Lower leg skin (tissue), 4 donors: ENCODE results near the gene SIRT5. TPM values are rescaled to one million over a fixed set of nuclear protein-coding genes. Genes with fewer than 3 reads are reported as not detected.
A peak's percentile ranks its signal among the peaks of the same experiment; 100 is the strongest.

ENCODE experiments used
- DNase-seq, 2 donors: peaks; one replicate each; pipeline ENCODE4 v3.0.0-alpha.2; 2019; ENCODE audit warnings: low spot score in 2 of 2
- H3K4me3 ChIP-seq: fragments of 200-600 bp; sonication (generic); 2 replicates; pipeline ENCODE4 v1.5.1; 2017; ENCODE audit warnings: mild to moderate bottlenecking, low read depth; ENCODE audit not compliant: poor library complexity, severe bottlenecking
- POLR2A ChIP-seq, 2 donors: fragments of 450-650 bp; IDR thresholded peaks; one replicate each; pipeline ENCODE4 v1.6.1; 2016 to 2017; ENCODE audit warnings: antibody characterized with exemption in 2 of 2, mild to moderate bottlenecking in 1 of 2, moderate library complexity in 1 of 2
- WGBS, 2 donors: methylation state at CpG; one replicate each; pipeline ENCODE4 v1.1.5; 2018; 5-methylcytosine and 5-hydroxymethylcytosine counted together
- intact Hi-C: fragments of 100-400 bp; cut with DNase I; formaldehyde crosslinking; loops from one replicate; pipeline ENCODE4 v1.15.0; 2023; ENCODE audit warnings: low total_unique reads
- total RNA-seq, 4 donors: library from RNA; depleted of rRNA; stranded (reverse); fragments of >200 nt; gene quantifications; one replicate each; pipeline ENCODE4 v1.1.0, GENCODE V29; 2016
- TF ChIP-seq, protein P1 (sequence below), 3 donors: fragments of 450-650 bp; IDR thresholded peaks; one replicate each; pipeline ENCODE4 v1.5.1; 2016; ENCODE audit warnings: antibody characterized with exemption in 3 of 3, mild to moderate bottlenecking in 3 of 3, moderate library complexity in 2 of 3

The SIRT5 gene
- total RNA-seq, 4 donors from 2014 or later, result 5.5 to 12.7 (median 5.9) TPM

DNA sequence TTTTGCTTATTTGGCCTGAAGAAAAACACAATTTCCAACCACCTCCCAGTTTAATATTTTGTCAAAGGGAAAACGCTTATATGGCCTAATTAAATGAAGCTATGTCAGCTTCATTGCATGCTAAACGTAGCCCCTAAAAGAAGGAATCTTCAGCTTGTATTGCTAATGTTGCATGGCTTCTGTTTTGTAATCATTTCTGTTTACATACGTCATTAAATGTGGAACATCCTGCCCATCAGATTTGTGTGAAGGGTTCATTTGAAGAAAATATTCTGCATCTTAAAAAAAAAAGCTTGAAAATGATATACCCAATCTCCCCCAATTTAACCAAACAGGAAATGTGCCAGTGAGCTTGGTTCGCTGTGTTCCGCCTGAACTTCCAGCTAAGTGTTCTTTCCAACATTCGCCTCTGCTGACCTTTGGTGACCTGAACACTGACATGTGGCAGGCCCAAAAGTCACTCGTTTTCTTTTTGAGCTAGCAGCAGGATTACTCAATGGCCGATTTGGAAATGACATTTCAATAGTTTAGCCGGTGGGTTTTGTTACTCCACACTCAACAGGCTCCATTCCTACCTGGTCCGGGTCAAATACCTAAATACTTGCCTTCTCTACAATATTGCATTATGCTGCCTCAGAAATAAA lies 12.7 kb upstream of the SIRT5 start:
- intact Hi-C loops, result no loop called here
- 72 to 87% methylated on average over 10 of the region's 10 CpGs for WGBS, 2 donors
- TF ChIP-seq POLR2A (IDR thresholded peaks at IDR 0.05), result no peak
- TF ChIP-seq, protein P1, sequence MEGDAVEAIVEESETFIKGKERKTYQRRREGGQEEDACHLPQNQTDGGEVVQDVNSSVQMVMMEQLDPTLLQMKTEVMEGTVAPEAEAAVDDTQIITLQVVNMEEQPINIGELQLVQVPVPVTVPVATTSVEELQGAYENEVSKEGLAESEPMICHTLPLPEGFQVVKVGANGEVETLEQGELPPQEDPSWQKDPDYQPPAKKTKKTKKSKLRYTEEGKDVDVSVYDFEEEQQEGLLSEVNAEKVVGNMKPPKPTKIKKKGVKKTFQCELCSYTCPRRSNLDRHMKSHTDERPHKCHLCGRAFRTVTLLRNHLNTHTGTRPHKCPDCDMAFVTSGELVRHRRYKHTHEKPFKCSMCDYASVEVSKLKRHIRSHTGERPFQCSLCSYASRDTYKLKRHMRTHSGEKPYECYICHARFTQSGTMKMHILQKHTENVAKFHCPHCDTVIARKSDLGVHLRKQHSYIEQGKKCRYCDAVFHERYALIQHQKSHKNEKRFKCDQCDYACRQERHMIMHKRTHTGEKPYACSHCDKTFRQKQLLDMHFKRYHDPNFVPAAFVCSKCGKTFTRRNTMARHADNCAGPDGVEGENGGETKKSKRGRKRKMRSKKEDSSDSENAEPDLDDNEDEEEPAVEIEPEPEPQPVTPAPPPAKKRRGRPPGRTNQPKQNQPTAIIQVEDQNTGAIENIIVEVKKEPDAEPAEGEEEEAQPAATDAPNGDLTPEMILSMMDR (IDR thresholded peaks at IDR 0.05), result no peak

GRCh38 chr6:13563009-13563408 lies 11.4 kb upstream of the SIRT5 start:
- no peak for TF ChIP-seq POLR2A (IDR thresholded peaks at IDR 0.05)
- TF ChIP-seq, protein P1 (IDR thresholded peaks at IDR 0.05), result no peak
- intact Hi-C loops, result no loop called here
- no peak for DNase-seq
- 87 to 97% methylated on average over 1 of the region's 1 CpG for WGBS, 2 donors
- H3K4me3 ChIP-seq, result no peak overlapping the region

More for the DNA sequence above, 12.7 kb upstream of the SIRT5 start:
- H3K4me3 ChIP-seq, result no peak overlapping the region
- peak in 1 of 2 donors; percentile 63 for DNase-seq

DNA sequence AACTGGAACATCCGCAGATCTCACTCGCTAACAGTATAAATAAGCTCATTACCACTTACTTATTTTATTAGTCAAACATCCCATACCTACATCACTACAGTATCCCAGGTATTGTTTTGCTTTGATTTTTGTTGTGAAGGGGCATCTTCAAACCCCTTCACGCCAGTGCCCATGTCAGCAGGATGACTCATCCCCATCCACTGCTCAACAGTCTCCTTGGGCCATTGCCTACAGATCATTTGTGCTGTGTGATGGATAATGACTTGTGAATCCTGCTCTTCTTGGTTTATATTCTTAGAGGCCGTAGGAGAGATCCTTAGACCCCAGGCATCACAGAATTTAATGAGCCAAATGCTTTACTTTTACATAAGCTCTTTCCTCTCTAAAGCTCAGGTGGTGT lies 8.5 kb upstream of the SIRT5 start:
- H3K4me3 ChIP-seq, result no peak overlapping the region
- TF ChIP-seq, protein P1 (IDR thresholded peaks at IDR 0.05), result no peak
- no peak for TF ChIP-seq POLR2A (IDR thresholded peaks at IDR 0.05)
- intact Hi-C loops, result no loop called here
- no peak for DNase-seq
- WGBS, 2 donors, result 93 to 96% methylated on average over 4 of the region's 4 CpGs

DNA sequence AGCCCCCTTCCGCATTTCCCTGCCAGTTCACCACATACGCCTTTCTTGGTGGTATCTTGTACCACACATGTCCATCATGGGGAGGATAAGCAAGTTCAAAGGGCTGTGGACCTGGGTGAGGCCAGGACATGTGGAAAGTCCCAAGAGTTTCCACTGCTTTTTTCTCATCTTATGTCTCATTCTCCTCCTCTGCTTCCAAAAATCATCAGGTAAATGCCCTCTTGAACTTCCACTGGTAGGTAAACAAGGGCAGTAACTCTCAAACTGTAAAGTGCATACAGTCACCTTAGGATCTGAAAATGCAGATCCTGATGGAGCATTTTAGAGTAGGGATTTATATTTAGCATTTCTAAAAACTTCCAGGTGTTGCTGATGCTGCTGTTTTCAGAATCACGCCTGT lies 7.9 kb upstream of the SIRT5 start:
- H3K4me3 ChIP-seq, result no peak overlapping the region
- 93 to 96% methylated on average over 3 of the region's 3 CpGs for WGBS, 2 donors
- TF ChIP-seq, protein P1 (IDR thresholded peaks at IDR 0.05), result no peak
- TF ChIP-seq POLR2A (IDR thresholded peaks at IDR 0.05), result no peak
- intact Hi-C loops, result no loop called here
- DNase-seq, result peak in 1 of 2 donors; percentile 42

GRCh38 chr6:13568970-13569369 lies 5.4 kb upstream of the SIRT5 start:
- peak in 1 of 2 donors; percentile 50 for DNase-seq
- 89 to 94% methylated on average over 5 of the region's 5 CpGs for WGBS, 2 donors
- no peak overlapping the region for H3K4me3 ChIP-seq
- TF ChIP-seq, protein P1 (IDR thresholded peaks at IDR 0.05), result no peak
- TF ChIP-seq POLR2A (IDR thresholded peaks at IDR 0.05), result no peak
- intact Hi-C loops, result no loop called here

GRCh38 chr6:13572240-13572639 lies 2.2 kb upstream of the SIRT5 start:
- no peak overlapping the region for H3K4me3 ChIP-seq
- TF ChIP-seq, protein P1 (IDR thresholded peaks at IDR 0.05), result no peak
- no peak for TF ChIP-seq POLR2A (IDR thresholded peaks at IDR 0.05)
- intact Hi-C loops, result no loop called here
- 85 to 92% methylated on average over 7 of the region's 7 CpGs for WGBS, 2 donors
- DNase-seq, result peak in 1 of 2 donors; percentile 76
